GM21576 (cell line): ENCODE results near the gene CCT8L2.
"Not testable (repeated sequence)": the region's sequence is repeated elsewhere in the genome, so short reads cannot be mapped to it uniquely, and the experiment has no call there.

ENCODE experiments used
- ATAC-seq: cut with Tn5 transposase; IDR thresholded peaks from one replicate; pipeline ENCODE4 v1.9.1; 2021; ENCODE audit warnings: mild to moderate bottlenecking, moderate library complexity; ENCODE audit not compliant: unreplicated experiment

CCT8L2 gene

GRCh38 chr22:16599648-16600047 lies 7.0 kb upstream of the CCT8L2 start:
- ATAC-seq, result not testable (repeated sequence)

- not testable (repeated sequence) for ATAC-seq
Observed at GRCh38 chr22:16595251-16595650, 2.6 kb upstream of the CCT8L2 start.

GRCh38 chr22:16594026-16594425 lies 1.4 kb upstream of the CCT8L2 start:
- no peak for ATAC-seq

- ATAC-seq, result not testable (repeated sequence)
Observed at GRCh38 chr22:16592231-16592630, 379 bp downstream of the CCT8L2 start.

- ATAC-seq, result not testable (repeated sequence)
Observed at GRCh38 chr22:16591136-16591535, 1.5 kb downstream of the CCT8L2 start.

GRCh38 chr22:16586991-16587390 lies 5.6 kb downstream of the CCT8L2 start:
- ATAC-seq, result no peak

- ATAC-seq, result no peak
Observed at GRCh38 chr22:16586170-16586569, 6.4 kb downstream of the CCT8L2 start.

GRCh38 chr22:16580872-16581271 lies 11.7 kb downstream of the CCT8L2 start:
- not testable (repeated sequence) for ATAC-seq

GRCh38 chr22:16569240-16569834 lies 23.3 kb downstream of the CCT8L2 start:
- not testable (repeated sequence) for ATAC-seq

GRCh38 chr22:16568425-16568758 lies 24.2 kb downstream of the CCT8L2 start:
- no peak for ATAC-seq

- not testable (repeated sequence) for ATAC-seq
Observed at GRCh38 chr22:16567617-16568424, 24.8 kb downstream of the CCT8L2 start.

GRCh38 chr22:16566421-16567151 lies 26.0 kb downstream of the CCT8L2 start:
- not testable (repeated sequence) for ATAC-seq

GRCh38 chr22:16565585-16566420 lies 26.8 kb downstream of the CCT8L2 start:
- not testable (repeated sequence) for ATAC-seq

- not testable (repeated sequence) for ATAC-seq
Observed at GRCh38 chr22:16564837-16565584, 27.6 kb downstream of the CCT8L2 start.

- ATAC-seq, result no peak
Observed at GRCh38 chr22:16563555-16564520, 28.8 kb downstream of the CCT8L2 start.

- no peak for ATAC-seq
Observed at GRCh38 chr22:16562711-16563554, 29.7 kb downstream of the CCT8L2 start.

- not testable (repeated sequence) for ATAC-seq
Observed at GRCh38 chr22:16561093-16561658, 31.4 kb downstream of the CCT8L2 start.

GRCh38 chr22:16560651-16561050 lies 32.0 kb downstream of the CCT8L2 start:
- not testable (repeated sequence) for ATAC-seq
